HL-60 (cell line): ENCODE measurements around the gene GTF2H3.

ENCODE experiments used
- CTCF ChIP-seq: IDR thresholded peaks from one replicate; pipeline ENCODE4 v1.5.1; 2011; ENCODE audit warnings: low read length, control low read depth, inconsistent platforms; ENCODE audit not compliant: insufficient read depth
- POLR2AphosphoS5 ChIP-seq: IDR thresholded peaks from 2 replicates; pipeline ENCODE4 v1.6.1; 2012; ENCODE audit warnings: low read depth
- REST ChIP-seq: IDR thresholded peaks from 2 replicates; pipeline ENCODE4 v1.6.1; 2012; ENCODE audit warnings: low read depth; ENCODE audit not compliant: insufficient replicate concordance

GRCh38 chr12:123645380-123645779 is 11.8 kb downstream of the GTF2H3 start:
- no peak for TF ChIP-seq CTCF
- TF ChIP-seq POLR2AphosphoS5, result no peak
- no peak for TF ChIP-seq REST
